Stimulated activated memory B cell treated with anti-CD40 and anti-IgM and Interleukin-4, amounts not matched to agents 10 μg/mL and 1 μg/mL and 100 μg/mL, for 72 hours (primary cell): Measurements from ENCODE around the gene CEP250.
"Not testable (repeated sequence)": the region's sequence is repeated elsewhere in the genome, so short reads cannot be mapped to it uniquely, and the experiment has no call there.

ENCODE experiments used
- ATAC-seq: fragments of 150-1000 bp; cut with Tn5 transposase; 2 replicates; pipeline ENCODE4 v1.10.0; 2021
- H3K27ac Mint-ChIP-seq: one replicate; pipeline ENCODE4 v1.8.0; 2022; ENCODE audit warnings: mild to moderate bottlenecking, mixed read lengths
- H3K27me3 Mint-ChIP-seq: one replicate; pipeline ENCODE4 v1.8.0; 2022; ENCODE audit warnings: mixed read lengths
- H3K36me3 Mint-ChIP-seq: one replicate; pipeline ENCODE4 v1.8.0; 2022; ENCODE audit warnings: mixed read lengths
- H3K4me1 Mint-ChIP-seq: one replicate; pipeline ENCODE4 v1.8.0; 2022; ENCODE audit warnings: mixed read lengths
- H3K4me3 Mint-ChIP-seq: one replicate; pipeline ENCODE4 v1.8.0; 2022; ENCODE audit warnings: mild to moderate bottlenecking, moderate library complexity, mixed read lengths
- H3K9me3 Mint-ChIP-seq: one replicate; pipeline ENCODE4 v1.8.0; 2022; ENCODE audit warnings: mixed read lengths

CEP250 gene

GRCh38 chr20:35551503-35551902 lies 96.1 kb downstream of the CEP250 start:
- Mint-ChIP-seq H3K36me3 (peaks cover 19% of the 10 kb centered on the region), H3K27ac (no peak overlapping the region), H3K4me1 (no peaks in the 10 kb centered on the region), H3K9me3 (no peaks in the 10 kb centered on the region), H3K27me3 (no peaks in the 10 kb centered on the region), H3K4me3 (no peak overlapping the region)
- ATAC-seq, result no peak

- Mint-ChIP-seq H3K27me3 (no peaks in the 10 kb centered on the region), H3K36me3 (peaks cover 24% of the 10 kb centered on the region)
- ATAC-seq, result no peak
Observed at GRCh38 chr20:35552914-35553313, 97.5 kb downstream of the CEP250 start.

GRCh38 chr20:35555461-35555860 lies 100.1 kb downstream of the CEP250 start:
- not testable (repeated sequence) for H3K4me3 Mint-ChIP-seq, H3K9me3 Mint-ChIP-seq, H3K4me1 Mint-ChIP-seq, H3K27me3 Mint-ChIP-seq, H3K27ac Mint-ChIP-seq, ATAC-seq
- peaks cover 28% of the 10 kb centered on the region for H3K36me3 Mint-ChIP-seq

More at GRCh38 chr20:35552914-35553313, 97.5 kb downstream of the CEP250 start:
- Mint-ChIP-seq H3K4me1 (no peaks in the 10 kb centered on the region), H3K4me3 (no peak overlapping the region), H3K27ac (no peak overlapping the region), H3K9me3 (no peaks in the 10 kb centered on the region)

GRCh38 chr20:35555951-35556645 lies 100.7 kb downstream of the CEP250 start:
- Mint-ChIP-seq H3K36me3 (peaks cover 28% of the 10 kb centered on the region), H3K27ac (no peak overlapping the region), H3K27me3 (no peaks in the 10 kb centered on the region), H3K9me3 (no peaks in the 10 kb centered on the region), H3K4me1 (no peaks in the 10 kb centered on the region), H3K4me3 (no peak overlapping the region)
- no peak for ATAC-seq

- no peak for ATAC-seq
- Mint-ChIP-seq H3K4me1 (no peaks in the 10 kb centered on the region), H3K9me3 (no peaks in the 10 kb centered on the region), H3K27ac (no peak overlapping the region), H3K36me3 (peaks cover 28% of the 10 kb centered on the region), H3K27me3 (no peaks in the 10 kb centered on the region), H3K4me3 (no peak overlapping the region)
Observed at GRCh38 chr20:35556871-35557270, 101.5 kb downstream of the CEP250 start.

- H3K4me1 Mint-ChIP-seq, result no peaks in the 10 kb centered on the region
- no peaks in the 10 kb centered on the region for H3K27me3 Mint-ChIP-seq
- no peaks in the 10 kb centered on the region for H3K9me3 Mint-ChIP-seq
- H3K36me3 Mint-ChIP-seq, result peaks cover 28% of the 10 kb centered on the region
- no peak for ATAC-seq
- no peak overlapping the region for H3K27ac Mint-ChIP-seq
- H3K4me3 Mint-ChIP-seq, result no peak overlapping the region
Observed at GRCh38 chr20:35558451-35558850, 103.1 kb downstream of the CEP250 start.

GRCh38 chr20:35559042-35559693 lies 103.8 kb downstream of the CEP250 start:
- Mint-ChIP-seq H3K27ac (no peak overlapping the region), H3K9me3 (no peaks in the 10 kb centered on the region), H3K27me3 (peaks cover 6% of the 10 kb centered on the region), H3K4me3 (no peak overlapping the region), H3K4me1 (no peaks in the 10 kb centered on the region), H3K36me3 (peaks cover 26% of the 10 kb centered on the region)
- ATAC-seq, result no peak

GRCh38 chr20:35560105-35560511 lies 104.7 kb downstream of the CEP250 start:
- no peak for ATAC-seq
- H3K4me3 Mint-ChIP-seq, result no peak overlapping the region

GRCh38 chr20:35560541-35560940 lies 105.1 kb downstream of the CEP250 start:
- Mint-ChIP-seq H3K36me3 (peaks cover 15% of the 10 kb centered on the region), H3K4me3 (no peak overlapping the region), H3K27ac (no peak overlapping the region), H3K27me3 (peaks cover 8% of the 10 kb centered on the region), H3K4me1 (no peaks in the 10 kb centered on the region), H3K9me3 (no peaks in the 10 kb centered on the region)
- no peak for ATAC-seq

More at GRCh38 chr20:35560105-35560511, 104.7 kb downstream of the CEP250 start:
- Mint-ChIP-seq H3K9me3 (no peaks in the 10 kb centered on the region), H3K27me3 (peaks cover 8% of the 10 kb centered on the region), H3K36me3 (peaks cover 16% of the 10 kb centered on the region), H3K4me1 (no peaks in the 10 kb centered on the region), H3K27ac (no peak overlapping the region)

GRCh38 chr20:35561268-35561667 lies 105.9 kb downstream of the CEP250 start:
- no peaks in the 10 kb centered on the region for H3K4me1 Mint-ChIP-seq
- H3K27me3 Mint-ChIP-seq, result peaks cover 8% of the 10 kb centered on the region

GRCh38 chr20:35561671-35562070 lies 106.3 kb downstream of the CEP250 start:
- no peak for ATAC-seq
- H3K4me1 Mint-ChIP-seq, result no peaks in the 10 kb centered on the region
- no peak overlapping the region for H3K4me3 Mint-ChIP-seq
- H3K36me3 Mint-ChIP-seq, result peaks cover 15% of the 10 kb centered on the region
- peaks cover 8% of the 10 kb centered on the region for H3K27me3 Mint-ChIP-seq
- no peak overlapping the region for H3K27ac Mint-ChIP-seq
- no peaks in the 10 kb centered on the region for H3K9me3 Mint-ChIP-seq

More at GRCh38 chr20:35561268-35561667, 105.9 kb downstream of the CEP250 start:
- no peak for ATAC-seq
- Mint-ChIP-seq H3K27ac (no peak overlapping the region), H3K36me3 (peaks cover 15% of the 10 kb centered on the region), H3K4me3 (no peak overlapping the region), H3K9me3 (no peaks in the 10 kb centered on the region)

GRCh38 chr20:35562541-35563110 lies 107.2 kb downstream of the CEP250 start:
- Mint-ChIP-seq H3K27ac (no peak overlapping the region), H3K36me3 (peaks cover 10% of the 10 kb centered on the region), H3K4me3 (no peak overlapping the region), H3K9me3 (no peaks in the 10 kb centered on the region), H3K27me3 (peaks cover 17% of the 10 kb centered on the region), H3K4me1 (no peaks in the 10 kb centered on the region)
- no peak for ATAC-seq

- Mint-ChIP-seq H3K9me3 (no peaks in the 10 kb centered on the region), H3K4me3 (no peak overlapping the region)
Observed at GRCh38 chr20:35563834-35564233, 108.4 kb downstream of the CEP250 start.

GRCh38 chr20:35564905-35565304 lies 109.5 kb downstream of the CEP250 start:
- no peaks in the 10 kb centered on the region for H3K36me3 Mint-ChIP-seq
- no peaks in the 10 kb centered on the region for H3K4me1 Mint-ChIP-seq
- no peak for ATAC-seq
- H3K27me3 Mint-ChIP-seq, result peaks cover 18% of the 10 kb centered on the region
- no peaks in the 10 kb centered on the region for H3K9me3 Mint-ChIP-seq
- H3K4me3 Mint-ChIP-seq, result no peak overlapping the region
- no peak overlapping the region for H3K27ac Mint-ChIP-seq

More at GRCh38 chr20:35563834-35564233, 108.4 kb downstream of the CEP250 start:
- H3K36me3 Mint-ChIP-seq, result peaks cover under 1% of the 10 kb centered on the region
- ATAC-seq, result no peak
- no peaks in the 10 kb centered on the region for H3K4me1 Mint-ChIP-seq
- peaks cover 18% of the 10 kb centered on the region for H3K27me3 Mint-ChIP-seq
- H3K27ac Mint-ChIP-seq, result no peak overlapping the region

- Mint-ChIP-seq H3K36me3 (no peaks in the 10 kb centered on the region), H3K4me3 (no peak overlapping the region), H3K27me3 (peaks cover 17% of the 10 kb centered on the region), H3K27ac (no peak overlapping the region), H3K4me1 (no peaks in the 10 kb centered on the region), H3K9me3 (peaks cover 4% of the 10 kb centered on the region)
- no peak for ATAC-seq
Observed at GRCh38 chr20:35568645-35569044, 113.2 kb downstream of the CEP250 start.
